Mucosa of descending colon (tissue), 3 donors: Measurements from ENCODE around the gene ACOXL. TPM values are rescaled to one million over a fixed set of nuclear protein-coding genes. Genes with fewer than 3 reads are reported as not detected.

Experiments used
- ATAC-seq: fragments of 200-7000 bp; cut with Tn5 transposase; one replicate; pipeline ENCODE4 v1.9.1; 2020; ENCODE audit warnings: mild to moderate bottlenecking, moderate library complexity
- DNase-seq, 3 donors: peaks; one replicate each; pipeline ENCODE4 v3.0.0-alpha.2; 2020
- H3K36me3 ChIP-seq: fragments of 200-600 bp; one replicate; pipeline ENCODE4 v1.8.0; 2021; ENCODE audit warnings: low read depth, mild to moderate bottlenecking
- H3K4me1 ChIP-seq: fragments of 200-600 bp; one replicate; pipeline ENCODE4 v1.8.0; 2021; ENCODE audit warnings: low read depth, mild to moderate bottlenecking
- H3K4me3 ChIP-seq: fragments of 200-600 bp; one replicate; pipeline ENCODE4 v1.8.0; 2021; ENCODE audit warnings: mild to moderate bottlenecking
- H3K9me3 ChIP-seq: fragments of 200-600 bp; one replicate; pipeline ENCODE4 v1.8.0; 2021; ENCODE audit warnings: mild to moderate bottlenecking
- intact Hi-C, 2 donors: fragments of 100-400 bp; cut with DNase I in 1 of 2; cut with micrococcal nuclease in 1 of 2; formaldehyde crosslinking; loops; one replicate each; pipeline versions ENCODE4 v1.11.0 to v1.11.1; 2022; cut with DNase I, micrococcal nuclease
- total RNA-seq, 3 donors: library from RNA; stranded (reverse); fragmentation: NEBNext Ultra II Directional in 2 of 3; extraction: Animal tissue kit (Norgen Biotek cat#: 25700) in 2 of 3; gene quantifications; one replicate each; pipeline versions ENCODE4 v1.2.1 to v1.2.4, GENCODE V29; 2021 to 2023
- TF ChIP-seq, protein P1 (sequence below): fragments of 200-600 bp; IDR thresholded peaks from one replicate; pipeline ENCODE4 v1.8.0; 2022; ENCODE audit warnings: antibody characterized with exemption, mild to moderate bottlenecking
- donor health status: DM: no; HTN: no; CAD: no; lungs with moderate emphysema.
- donor health status: DM: no; HTN: no; CAD: no.
- donor health status: DM: no; HTN: yes; CAD: no.

The ACOXL gene
- total RNA-seq, 3 donors from 2014 or later = 0.51 to 1.2 (median 0.87) TPM

DNA sequence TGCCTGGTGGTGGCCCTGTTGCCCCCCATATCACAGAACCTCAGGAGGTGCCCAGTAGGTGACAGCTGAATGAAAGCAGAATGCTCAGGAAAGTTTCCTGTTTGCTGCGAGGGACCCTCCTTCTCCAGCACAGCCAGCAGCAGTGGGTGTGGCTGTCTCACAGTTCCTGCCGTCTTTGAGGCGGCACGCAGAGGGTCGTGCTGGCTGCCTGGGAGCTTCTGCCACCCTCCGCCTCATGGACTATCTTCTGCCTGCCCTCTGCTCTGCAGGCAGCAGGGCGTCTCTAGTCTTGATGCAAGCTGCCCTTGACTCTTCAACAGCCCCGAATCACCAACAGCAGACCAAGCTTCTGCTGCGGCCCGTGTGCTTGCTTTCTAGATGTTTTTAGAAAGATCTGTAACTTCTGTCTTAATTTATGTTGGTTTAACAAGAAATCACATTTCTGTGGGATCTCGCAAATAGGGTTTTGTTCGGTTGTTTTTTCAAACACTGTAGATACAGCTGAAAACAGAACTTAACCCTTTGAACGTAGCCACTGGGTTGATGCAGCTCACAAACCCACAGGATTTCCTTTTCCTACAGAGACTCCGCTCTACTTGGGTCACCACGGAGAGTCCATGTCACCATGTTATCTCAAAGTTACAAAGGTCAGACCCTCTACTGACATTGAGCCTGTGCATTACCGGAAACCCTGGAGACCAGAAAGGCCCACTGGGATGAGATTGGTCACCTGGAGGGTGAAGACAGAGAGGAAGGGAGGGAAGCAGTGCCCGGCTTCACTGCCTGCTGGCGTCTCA, 144.9 kb downstream of the ACOXL start:
- no peak overlapping the region for H3K4me3 ChIP-seq
- DNase-seq = no peak
- ATAC-seq = no peak
- H3K9me3 ChIP-seq = no peaks in the 10 kb centered on the region
- intact Hi-C loops = no loop called here
- TF ChIP-seq, protein P1, sequence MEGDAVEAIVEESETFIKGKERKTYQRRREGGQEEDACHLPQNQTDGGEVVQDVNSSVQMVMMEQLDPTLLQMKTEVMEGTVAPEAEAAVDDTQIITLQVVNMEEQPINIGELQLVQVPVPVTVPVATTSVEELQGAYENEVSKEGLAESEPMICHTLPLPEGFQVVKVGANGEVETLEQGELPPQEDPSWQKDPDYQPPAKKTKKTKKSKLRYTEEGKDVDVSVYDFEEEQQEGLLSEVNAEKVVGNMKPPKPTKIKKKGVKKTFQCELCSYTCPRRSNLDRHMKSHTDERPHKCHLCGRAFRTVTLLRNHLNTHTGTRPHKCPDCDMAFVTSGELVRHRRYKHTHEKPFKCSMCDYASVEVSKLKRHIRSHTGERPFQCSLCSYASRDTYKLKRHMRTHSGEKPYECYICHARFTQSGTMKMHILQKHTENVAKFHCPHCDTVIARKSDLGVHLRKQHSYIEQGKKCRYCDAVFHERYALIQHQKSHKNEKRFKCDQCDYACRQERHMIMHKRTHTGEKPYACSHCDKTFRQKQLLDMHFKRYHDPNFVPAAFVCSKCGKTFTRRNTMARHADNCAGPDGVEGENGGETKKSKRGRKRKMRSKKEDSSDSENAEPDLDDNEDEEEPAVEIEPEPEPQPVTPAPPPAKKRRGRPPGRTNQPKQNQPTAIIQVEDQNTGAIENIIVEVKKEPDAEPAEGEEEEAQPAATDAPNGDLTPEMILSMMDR = no peak
- no peaks in the 10 kb centered on the region for H3K36me3 ChIP-seq
- no peaks in the 10 kb centered on the region for H3K4me1 ChIP-seq

DNA sequence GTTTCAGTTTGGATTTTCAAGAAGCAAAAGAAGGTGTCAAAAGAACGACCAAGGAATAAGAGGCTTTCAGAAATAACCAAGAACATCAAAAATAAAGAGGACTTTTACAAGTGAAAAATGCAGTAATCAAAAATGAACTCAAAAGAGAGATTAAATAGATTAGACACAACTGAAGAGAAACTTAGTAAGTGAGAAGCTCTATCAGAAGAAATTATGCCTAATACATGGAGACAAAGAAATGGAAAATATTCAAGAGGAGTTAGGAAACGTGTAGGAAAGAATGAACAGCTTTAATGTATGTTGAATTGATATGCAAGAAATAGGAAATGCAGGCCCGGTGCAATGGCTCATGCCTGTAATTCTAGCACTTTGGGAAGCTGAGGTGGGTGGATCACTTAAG, 145.8 kb downstream of the ACOXL start:
- DNase-seq (no peak), ATAC-seq (no peak)
- intact Hi-C loops = no loop called here
- no peaks in the 10 kb centered on the region for H3K4me1 ChIP-seq
- no peaks in the 10 kb centered on the region for H3K36me3 ChIP-seq
- TF ChIP-seq, protein P1 = no peak
- H3K9me3 ChIP-seq = no peaks in the 10 kb centered on the region
- no peak overlapping the region for H3K4me3 ChIP-seq

DNA sequence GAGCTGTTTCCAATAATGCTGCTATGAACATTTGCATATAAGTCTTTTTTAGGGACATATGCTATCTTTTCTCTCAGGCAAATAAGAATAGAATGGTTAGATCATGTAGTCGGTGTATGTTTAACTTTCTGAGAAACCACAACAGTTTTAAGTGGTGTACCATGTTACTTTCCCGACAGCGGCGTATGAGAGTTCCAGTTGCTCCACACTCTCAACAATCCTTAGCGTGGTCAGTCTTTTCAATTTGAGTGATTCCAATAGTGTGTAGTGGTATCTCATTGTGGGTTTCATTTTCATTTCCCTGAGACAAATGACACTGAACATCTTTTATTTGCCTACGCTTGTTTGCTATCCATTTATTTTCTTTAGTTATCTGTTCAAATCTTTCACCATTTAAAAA, 149.5 kb downstream of the ACOXL start:
- Histone ChIP-seq H3K4me3 (no peak overlapping the region), H3K36me3 (no peaks in the 10 kb centered on the region), H3K4me1 (no peaks in the 10 kb centered on the region), H3K9me3 (no peaks in the 10 kb centered on the region)
- intact Hi-C loops = no loop called here
- DNase-seq = no peak
- TF ChIP-seq, protein P1 = no peak
- ATAC-seq = no peak

DNA sequence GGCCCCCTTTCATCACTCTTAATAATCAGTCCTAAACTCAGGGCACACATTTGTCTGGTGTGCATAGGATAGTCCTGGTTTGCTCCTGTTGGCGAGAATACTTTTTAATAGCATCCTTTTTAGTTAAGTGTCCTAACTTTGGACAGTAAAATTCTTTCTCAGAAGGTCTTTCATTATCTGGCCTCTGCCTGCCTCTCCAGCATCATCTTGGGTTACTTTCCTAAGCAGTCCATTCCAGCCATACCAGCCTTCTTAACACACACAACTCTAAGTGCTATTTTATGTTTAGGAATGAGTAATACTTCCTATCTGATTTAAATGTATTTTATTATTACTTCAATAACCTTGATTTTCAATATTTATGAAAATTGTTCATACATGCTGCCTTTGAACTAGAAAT, 151.0 kb downstream of the ACOXL start:
- DNase-seq = no peak
- H3K4me1 ChIP-seq = no peaks in the 10 kb centered on the region
- H3K9me3 ChIP-seq = no peaks in the 10 kb centered on the region
- no peaks in the 10 kb centered on the region for H3K36me3 ChIP-seq
- H3K4me3 ChIP-seq = no peak overlapping the region
- intact Hi-C loops = no loop called here
- ATAC-seq = no peak
- TF ChIP-seq, protein P1 = no peak

DNA sequence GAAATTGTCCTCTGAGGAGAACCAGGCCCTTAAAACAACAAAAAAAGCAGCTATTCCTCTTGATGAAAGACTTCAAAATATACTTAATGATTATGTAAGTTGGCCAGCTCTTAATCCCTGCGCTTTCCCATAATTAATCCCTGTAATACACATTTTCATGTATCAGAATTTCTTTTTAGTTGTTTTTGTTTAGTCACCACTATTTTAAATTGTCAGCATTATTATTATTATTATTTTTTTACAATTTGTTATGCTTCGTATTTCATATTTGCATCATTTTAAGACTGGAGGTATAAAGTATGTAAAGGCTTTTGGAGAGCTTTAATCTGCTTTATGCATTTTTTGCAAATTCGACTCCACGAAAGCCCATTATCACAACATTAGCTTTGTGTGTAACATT, 152.9 kb downstream of the ACOXL start:
- Histone ChIP-seq H3K9me3 (no peaks in the 10 kb centered on the region), H3K4me1 (no peaks in the 10 kb centered on the region), H3K4me3 (no peak overlapping the region), H3K36me3 (no peaks in the 10 kb centered on the region)
- intact Hi-C loops = no loop called here
- TF ChIP-seq, protein P1 = no peak
- ATAC-seq (no peak), DNase-seq (no peak)
